HepG2 (cell line): ENCODE measurements around the gene SELENOT. TPM values are rescaled to one million over a fixed set of nuclear protein-coding genes. Genes with fewer than 3 reads are reported as not detected.

Source experiments
- ATAC-seq: fragments of 200-7000 bp; cut with Tn5 transposase; 3 replicates; pipeline ENCODE4 v1.9.1; 2020; ENCODE audit warnings: mild to moderate bottlenecking, moderate library complexity
- BruUV-seq: library from RNA; stranded (reverse); fragments of 400-500 nt; replicated peaks from 2 replicates; lab custom pipeline; 2021; lab: Mats Ljungman, UMichigan
- CTCF ChIA-PET: fragments of 300-600 bp; formaldehyde crosslinking; extraction: SDS; loops from one replicate; lab custom pipeline; 2021; ENCODE audit warnings: low total read pairs, inconsistent platforms, low intra/inter-chr PET ratio; lab: Yijun Ruan, JAX
- POLR2A ChIA-PET: fragments of 350-600 bp; sonication (Branson Sonifier 250); formaldehyde crosslinking; loops from one replicate; lab custom pipeline; 2020; ENCODE audit warnings: antibody characterized with exemption, inconsistent platforms; lab: Yijun Ruan, JAX
- DNase-seq: peaks from one replicate; pipeline ENCODE4 v3.0.0-alpha.2; 2015; ENCODE audit warnings: low spot score
- FAIRE-seq: peaks from 3 replicates; lab custom pipeline; 2011; peaks lifted over from hg19 to GRCh38; lab: Jason Lieb, UNC
- H2AFZ ChIP-seq: one replicate; pipeline ENCODE4 v1.6.1; 2011; ENCODE audit warnings: low read length, inconsistent platforms
- H3K27ac ChIP-seq: fragments of 300-600 bp; 3 replicates; pipeline ENCODE4 v1.8.0; 2011; ENCODE audit warnings: mixed run types, mild to moderate bottlenecking, mixed read lengths, low read length, inconsistent platforms; ENCODE audit not compliant: insufficient read depth; ENCODE audit errors: extremely low read length
- H3K27me3 ChIP-seq, 2 experiments: fragments of 200-600 bp in 1 of 2; 2 replicates in 1 of 2; 3 replicates in 1 of 2; pipeline versions ENCODE4 v1.6.0 to v1.8.0; 2011; ENCODE audit warnings: low read length in 2 of 2, mild to moderate bottlenecking in 2 of 2, moderate library complexity in 2 of 2, inconsistent platforms in 1 of 2; ENCODE audit not compliant: insufficient read depth in 2 of 2, control insufficient read depth in 1 of 2
- H3K36me3 ChIP-seq, 2 experiments: fragments of 200-600 bp in 1 of 2; replicated peaks in 1 of 2; 2 replicates in 1 of 2; 3 replicates in 1 of 2; pipeline versions ENCODE4 v1.5.1 to v1.8.0; 2011; ENCODE audit warnings: low read length in 2 of 2, inconsistent platforms in 1 of 2; ENCODE audit not compliant: insufficient read depth in 2 of 2, control insufficient read depth in 1 of 2
- H3K4me1 ChIP-seq: 2 replicates; pipeline ENCODE4 v1.5.1; 2012; ENCODE audit warnings: low read length, inconsistent platforms; ENCODE audit not compliant: insufficient read depth
- H3K4me2 ChIP-seq: 2 replicates; pipeline ENCODE4 v1.6.0; 2011; ENCODE audit warnings: low read depth, low read length, inconsistent platforms
- H3K4me3 ChIP-seq, 3 experiments: fragments of 200-600 bp in 1 of 3; sonication (generic), shearing (Covaris generic) in 1 of 3; replicated peaks in 1 of 3; 2 replicates each; pipeline ENCODE4 v1.5.1; 2011 to 2016; ENCODE audit warnings: low read length in 3 of 3, inconsistent platforms in 2 of 3, low read depth in 2 of 3, mild to moderate bottlenecking in 2 of 3, control low read depth in 1 of 3, mixed read lengths in 1 of 3; ENCODE audit not compliant: insufficient read depth in 1 of 3
- H3K79me2 ChIP-seq: one replicate; pipeline ENCODE4 v1.6.1; 2011; ENCODE audit warnings: low read length, inconsistent platforms; ENCODE audit not compliant: insufficient read depth
- H3K9ac ChIP-seq: 2 replicates; pipeline ENCODE4 v1.6.0; 2011; ENCODE audit warnings: mild to moderate bottlenecking, low read depth, low read length, inconsistent platforms; ENCODE audit not compliant: insufficient read depth
- H3K9me3 ChIP-seq: 2 replicates; pipeline ENCODE4 v1.5.1; 2012; ENCODE audit warnings: mild to moderate bottlenecking, low read length
- H4K20me1 ChIP-seq: 2 replicates; pipeline ENCODE4 v1.6.0; 2011; ENCODE audit warnings: inconsistent platforms, mild to moderate bottlenecking, low read length, moderate library complexity; ENCODE audit not compliant: insufficient read depth
- CREB1 ChIP-seq, 2 experiments: fragments of 450-650 bp in 1 of 2; IDR thresholded peaks; 2 replicates each; pipeline ENCODE4 v1.6.1; 2016 to 2017; ENCODE audit warnings: control low read depth in 1 of 2, mild to moderate bottlenecking in 1 of 2, missing compliant biosample characterization in 1 of 2, missing genetic modification characterization in 1 of 2
- POLR2AphosphoS5 ChIP-seq: IDR thresholded peaks from 2 replicates; pipeline ENCODE4 v1.6.1; 2012; ENCODE audit warnings: low read depth, low read length
- TMF1 ChIP-seq: sonication (generic); formaldehyde crosslinking; IDR thresholded peaks from 2 replicates; pipeline ENCODE4 v1.8.1; 2022; ENCODE audit warnings: low read depth, missing genetic modification reagents
- XBP1 ChIP-seq: sonication (generic); formaldehyde crosslinking; IDR thresholded peaks from 2 replicates; pipeline ENCODE4 v1.5.0; 2020; ENCODE audit warnings: missing genetic modification reagents
- ZNF773 ChIP-seq: sonication (generic); formaldehyde crosslinking; IDR thresholded peaks from 2 replicates; pipeline ENCODE4 v1.4.0; 2020; ENCODE audit warnings: missing genetic modification reagents, borderline replicate concordance
- WGBS: methylation state at CpG from one replicate; pipeline ENCODE4 v1.1.6; 2017; ENCODE audit warnings: low lambda C conversion rate; 5-methylcytosine and 5-hydroxymethylcytosine counted together
- in situ Hi-C: cut with HindIII; loops from 2 replicates; pipeline ENCODE4 v1.10.0; 2017; ENCODE audit warnings: low pct_unique_long_range_greater_than_20kb; ENCODE audit not compliant: extremely low pct_ligation_motif_present
- intact Hi-C: fragments of 100-400 bp; cut with micrococcal nuclease; formaldehyde crosslinking; loops from one replicate; pipeline ENCODE4 v1.10.0; 2022; ENCODE audit not compliant: unreplicated experiment
- polyA plus RNA-seq, 8 experiments: library from polyadenylated mRNA; depleted of rRNA in 3 of 8; stranded (reverse) in 7 of 8; unstranded in 1 of 8; fragments of >200 nt; fragmentation: Illumina TruSeq in 4 of 8; extraction: Trizol in 4 of 8; gene quantifications; 2 replicates each; pipeline versions ENCODE4 v1.2.1 to v1.2.3, GENCODE V29; 2011 to 2016; ENCODE audit warnings: low read depth in 4 of 8, missing spikeins in 1 of 8, mixed read lengths in 1 of 8; ENCODE audit not compliant: insufficient read depth in 1 of 8
- total RNA-seq, 5 experiments: library from RNA; depleted of rRNA; stranded (reverse); fragments of >200 nt; fragmentation: Illumina TruSeq; extraction: Trizol; gene quantifications; 2 replicates each; pipeline ENCODE4 v1.2.3, GENCODE V29; 2016; ENCODE audit warnings: low read depth in 1 of 5

Gene SELENOT
- total and polyA plus RNA-seq, 2 of the 13 experiments (the other 11 are each of a cell fraction or from before 2014, with no cell fraction given) = 122 to 273 TPM

- Histone ChIP-seq H2AFZ (no peak overlapping the region), H3K4me3 (no peak overlapping the region), H4K20me1 (no peaks in the 10 kb centered on the region), H3K79me2 (no peaks in the 10 kb centered on the region), H3K4me2 (no peak overlapping the region), H3K9ac (no peak overlapping the region), H3K36me3 (no peaks in the 10 kb centered on the region), H3K27me3 (peaks cover 1 to 23% of the 10 kb centered on the region in 2 experiments; a peak in 2 of 5 replicates), H3K9me3 (no peaks in the 10 kb centered on the region), H3K27ac (no peak overlapping the region), H3K4me1 (no peaks in the 10 kb centered on the region)
- in situ Hi-C loops (no loop called here), intact Hi-C loops (no loop called here)
- DNase-seq (no peak), ATAC-seq (no peak), FAIRE-seq (no peak)
- ChIA-PET POLR2A (no interaction called here), CTCF (no interaction called here)
- TF ChIP-seq ZNF773 (no peak), XBP1 (no peak), CREB1 (IDR thresholded peaks at IDR 0.05) (peak; percentile 23; the same call in 1 of the 2 replicates), CREB1 (CRISPR knock-in tag; IDR thresholded peaks at IDR 0.05) (no peak)
- WGBS = 23% methylated on average over 4 of the region's 4 CpGs
- no TSS peak for BruUV-seq
Observed at GRCh38 chr3:150653110-150653561, 50.0 kb downstream of the SELENOT start.

- H3K9ac ChIP-seq = no peak overlapping the region
- no peak overlapping the region for H3K4me2 ChIP-seq
- no peak for DNase-seq
- POLR2A ChIA-PET = no interaction called here
- H2AFZ ChIP-seq = no peak overlapping the region
- peaks cover 1 to 22% of the 10 kb centered on the region in 2 experiments; a peak in 2 of 5 replicates for H3K27me3 ChIP-seq
- no peak for FAIRE-seq
- BruUV-seq = no TSS peak
- no peaks in the 10 kb centered on the region for H3K4me1 ChIP-seq
- ATAC-seq = no peak
- no peaks in the 10 kb centered on the region for H3K79me2 ChIP-seq
- no peak overlapping the region for H3K4me3 ChIP-seq
- CTCF ChIA-PET = no interaction called here
- intact Hi-C loops (no loop called here), in situ Hi-C loops (no loop called here)
- WGBS = 37% methylated on average over 4 of the region's 4 CpGs
- no peaks in the 10 kb centered on the region for H4K20me1 ChIP-seq
- no peak overlapping the region for H3K27ac ChIP-seq
- H3K36me3 ChIP-seq = no peaks in the 10 kb centered on the region
- H3K9me3 ChIP-seq = no peaks in the 10 kb centered on the region
- no peak for TF ChIP-seq POLR2AphosphoS5
- TF ChIP-seq TMF1 = no peak
Observed at GRCh38 chr3:150656316-150656715, 53.2 kb downstream of the SELENOT start.
